ENCODE measurements around the gene TRIB2.

The TRIB2 gene

DNA sequence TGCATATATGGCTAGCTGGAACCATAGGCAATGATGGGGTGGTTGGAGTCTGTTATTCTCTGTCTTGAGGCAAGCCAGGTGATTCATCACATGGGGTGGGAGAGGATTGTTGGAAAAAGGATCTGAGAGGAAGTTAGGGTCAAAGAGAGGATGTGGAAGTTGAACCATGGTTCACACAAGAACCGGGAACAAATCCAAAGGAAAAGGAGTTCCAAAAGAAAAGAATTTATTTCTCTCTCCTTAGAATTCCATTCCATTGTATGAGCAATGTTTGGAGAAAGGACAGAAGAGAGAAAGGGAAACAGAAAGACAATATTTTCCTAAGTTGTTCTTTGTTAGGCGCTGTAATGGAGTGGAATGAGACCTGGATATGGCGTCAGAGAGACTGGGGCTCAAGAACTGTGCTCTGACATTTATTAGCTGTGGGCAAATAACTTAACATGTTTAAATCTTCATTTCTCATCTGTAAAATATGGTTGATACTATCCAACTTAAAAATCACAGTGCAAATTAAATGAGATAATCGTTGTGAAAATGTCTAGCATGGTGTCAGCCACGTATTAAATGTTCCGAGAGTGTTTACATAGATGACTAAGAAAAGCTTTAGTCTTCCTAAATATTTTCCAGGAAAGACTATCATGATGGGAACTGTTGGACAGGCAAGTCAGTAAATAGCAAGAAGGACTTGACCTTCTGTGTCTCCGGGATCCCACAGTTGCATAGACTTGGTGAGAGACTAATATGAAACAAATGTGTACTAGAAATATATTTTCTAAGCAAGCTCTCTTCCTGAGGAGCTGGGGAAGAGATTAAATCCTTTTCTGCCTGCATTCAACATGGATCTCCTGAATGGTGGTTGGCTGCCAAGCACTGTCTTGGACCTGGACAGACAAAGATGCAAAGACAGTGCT is 71.4 kb downstream of the TRIB2 start:
- DNase-seq: no peak

DNA sequence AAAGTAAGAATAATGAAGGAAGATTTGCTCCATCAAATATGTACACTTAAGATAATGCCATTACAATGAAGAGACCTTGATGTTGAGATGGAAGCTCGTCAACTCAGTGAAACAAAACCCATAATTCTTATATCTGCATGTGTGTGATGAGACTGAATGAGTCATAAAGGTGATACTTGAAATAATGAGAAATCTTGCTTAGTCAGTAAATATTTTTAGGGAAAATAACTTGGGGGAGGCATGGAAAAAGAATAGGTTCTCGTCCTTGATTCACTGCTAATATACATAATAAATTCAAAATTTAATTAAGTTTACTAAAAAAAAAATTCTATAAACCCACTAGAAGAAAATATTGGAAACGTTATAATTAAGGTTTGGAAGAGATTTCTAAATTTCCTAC is 75.2 kb downstream of the TRIB2 start:
- DNase-seq: no peak

Data from stimulated activated CD4-positive, alpha-beta T cell treated with anti-CD3 and anti-CD28 coated beads, Interleukin-4, amount 100 ng/mL, for 1 hour (primary cell).